ENCODE data around the gene SMAD3. TPM values are rescaled to one million over a fixed set of nuclear protein-coding genes. Genes with fewer than 3 reads are reported as not detected.

Gene SMAD3
- total RNA-seq, 1 experiment from 2014 or later: 54.8 TPM

DNA sequence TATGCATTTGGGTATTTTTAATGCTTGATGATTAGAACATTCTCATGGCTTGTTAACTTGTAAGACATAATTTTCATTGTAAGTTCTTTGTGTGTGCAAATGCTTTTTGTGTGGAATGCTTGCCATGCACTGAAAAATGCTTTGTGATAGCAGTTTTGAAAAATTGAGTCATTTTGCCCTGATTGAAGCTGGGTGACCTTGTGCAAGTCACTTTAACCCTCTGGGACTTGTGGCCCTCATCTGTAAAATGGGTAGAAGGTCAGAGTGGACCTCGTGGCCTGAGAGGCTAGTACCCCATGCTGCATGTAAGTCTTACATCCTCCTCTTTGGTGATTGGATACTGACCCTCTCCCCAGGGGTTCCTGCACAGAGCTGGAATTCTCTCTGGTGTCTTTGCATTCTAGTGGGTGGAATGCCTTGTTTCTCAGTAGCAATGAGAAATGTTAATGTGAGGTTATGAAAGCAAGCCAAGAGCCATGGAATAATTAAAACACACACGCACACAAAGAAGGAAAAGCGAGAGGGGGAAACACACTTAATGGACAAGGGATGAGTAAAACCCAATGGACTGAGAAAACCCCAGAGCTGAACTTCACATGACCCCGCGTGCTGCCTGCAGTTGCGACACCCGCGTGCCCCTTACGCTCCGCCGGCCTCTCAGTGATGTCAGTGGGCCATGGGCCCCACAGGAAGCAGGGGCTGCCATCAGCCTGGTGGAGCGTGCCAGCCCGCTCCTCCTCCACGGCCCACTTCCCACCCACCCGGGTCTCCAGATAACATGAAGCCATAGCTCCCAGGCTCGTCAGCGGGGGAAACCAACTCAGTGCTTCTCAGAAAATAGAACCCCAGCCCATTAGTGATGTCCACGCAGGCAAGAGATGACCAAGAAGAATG lies 44.0 kb downstream of the SMAD3 start:
- Histone ChIP-seq H3K36me3 (ENCODE audit: control insufficient read depth, insufficient read depth, low read length) (no peaks in the 10 kb centered on the region), H3K9me3 (peaks cover 8% of the 10 kb centered on the region; the same call in 1 of the 2 replicates), H3K4me1 (peaks cover 48% of the 10 kb centered on the region), H3K27me3 (replicated peaks; ENCODE audit: control insufficient read depth, insufficient read depth, low read length) (no peaks in the 10 kb centered on the region), H3K4me3 (ENCODE audit: low read depth, low read length) (no peak overlapping the region)
- Mint-ChIP-seq H3K4me3 (ENCODE audit: unreplicated experiment) (no peak overlapping the region), H3K36me3 (ENCODE audit: insufficient read depth, unreplicated experiment) (peaks cover 25% of the 10 kb centered on the region), H3K9me3 (ENCODE audit: unreplicated experiment) (peaks cover 12% of the 10 kb centered on the region), H3K27ac (ENCODE audit: unreplicated experiment) (no peak overlapping the region), H3K4me1 (ENCODE audit: low read depth, unreplicated experiment) (peaks cover 40% of the 10 kb centered on the region), H3K27me3 (ENCODE audit: insufficient read depth, unreplicated experiment) (no peaks in the 10 kb centered on the region)
- BruUV-seq (replicated peaks): no TSS peak
- ChIA-PET POLR2A (no interaction called here), CTCF (interaction anchor here (0.7 kb wide), 1 partner anchor 130 kb away, joined by 3 read pairs; no protein-coding TSS in a partner anchor)
- intact Hi-C loops (cut with micrococcal nuclease; ENCODE audit: unreplicated experiment): no loop called here
- TF ChIP-seq, protein P1, sequence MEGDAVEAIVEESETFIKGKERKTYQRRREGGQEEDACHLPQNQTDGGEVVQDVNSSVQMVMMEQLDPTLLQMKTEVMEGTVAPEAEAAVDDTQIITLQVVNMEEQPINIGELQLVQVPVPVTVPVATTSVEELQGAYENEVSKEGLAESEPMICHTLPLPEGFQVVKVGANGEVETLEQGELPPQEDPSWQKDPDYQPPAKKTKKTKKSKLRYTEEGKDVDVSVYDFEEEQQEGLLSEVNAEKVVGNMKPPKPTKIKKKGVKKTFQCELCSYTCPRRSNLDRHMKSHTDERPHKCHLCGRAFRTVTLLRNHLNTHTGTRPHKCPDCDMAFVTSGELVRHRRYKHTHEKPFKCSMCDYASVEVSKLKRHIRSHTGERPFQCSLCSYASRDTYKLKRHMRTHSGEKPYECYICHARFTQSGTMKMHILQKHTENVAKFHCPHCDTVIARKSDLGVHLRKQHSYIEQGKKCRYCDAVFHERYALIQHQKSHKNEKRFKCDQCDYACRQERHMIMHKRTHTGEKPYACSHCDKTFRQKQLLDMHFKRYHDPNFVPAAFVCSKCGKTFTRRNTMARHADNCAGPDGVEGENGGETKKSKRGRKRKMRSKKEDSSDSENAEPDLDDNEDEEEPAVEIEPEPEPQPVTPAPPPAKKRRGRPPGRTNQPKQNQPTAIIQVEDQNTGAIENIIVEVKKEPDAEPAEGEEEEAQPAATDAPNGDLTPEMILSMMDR (IDR thresholded peaks at IDR 0.05; ENCODE audit: insufficient read depth in 1 of 2, low read depth in 1 of 2, low read length in 1 of 2, severe bottlenecking in 1 of 2, unreplicated experiment in 1 of 2): no peak
- DNase-seq: no peak

DNA sequence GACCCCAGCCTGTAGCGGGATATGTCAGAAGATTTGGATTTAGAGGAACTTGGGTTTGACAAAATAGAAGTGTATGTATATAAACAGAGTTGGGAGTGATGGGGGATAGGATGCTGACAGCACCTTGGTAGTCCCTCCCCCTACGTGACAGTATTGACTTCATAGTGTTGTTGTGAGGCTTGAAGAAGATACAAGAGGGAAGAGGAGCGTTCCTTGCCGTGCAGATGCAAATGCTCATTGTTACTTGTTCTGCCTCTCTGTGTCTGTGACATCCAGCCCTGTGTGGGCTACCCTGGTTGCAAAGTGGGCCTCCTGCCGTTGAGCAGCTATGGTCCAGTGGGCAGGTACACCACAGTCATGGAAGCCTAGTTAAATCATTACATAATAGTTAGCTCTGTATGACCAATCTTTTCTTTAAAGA lies 45.0 kb downstream of the SMAD3 start:
- H3K27ac Mint-ChIP-seq (ENCODE audit: unreplicated experiment): no peak overlapping the region
- peaks cover 12% of the 10 kb centered on the region for H3K9me3 Mint-ChIP-seq (ENCODE audit: unreplicated experiment)
- H3K36me3 ChIP-seq (ENCODE audit: control insufficient read depth, insufficient read depth, low read length): no peaks in the 10 kb centered on the region

More for the DNA sequence above, 45.0 kb downstream of the SMAD3 start:
- intact Hi-C loops (cut with micrococcal nuclease; ENCODE audit: unreplicated experiment): no loop called here
- ChIA-PET POLR2A (no interaction called here), CTCF (no interaction called here)
- no peak for DNase-seq
- peaks cover 52% of the 10 kb centered on the region for H3K4me1 ChIP-seq
- no peak overlapping the region for H3K4me3 ChIP-seq (ENCODE audit: low read depth, low read length)
- no peak overlapping the region for H3K4me3 Mint-ChIP-seq (ENCODE audit: unreplicated experiment)
- no TSS peak for BruUV-seq (replicated peaks)
- TF ChIP-seq, protein P1 (IDR thresholded peaks at IDR 0.05; ENCODE audit: insufficient read depth in 1 of 2, low read depth in 1 of 2, low read length in 1 of 2, severe bottlenecking in 1 of 2, unreplicated experiment in 1 of 2): no peak
- no peaks in the 10 kb centered on the region for H3K27me3 Mint-ChIP-seq (ENCODE audit: insufficient read depth, unreplicated experiment)
- H3K36me3 Mint-ChIP-seq (ENCODE audit: insufficient read depth, unreplicated experiment): peaks cover 25% of the 10 kb centered on the region
- peaks cover 8% of the 10 kb centered on the region; the same call in 1 of the 2 replicates for H3K9me3 ChIP-seq
- no peaks in the 10 kb centered on the region for H3K27me3 ChIP-seq (replicated peaks; ENCODE audit: control insufficient read depth, insufficient read depth, low read length)
- H3K4me1 Mint-ChIP-seq (ENCODE audit: low read depth, unreplicated experiment): peaks cover 42% of the 10 kb centered on the region
